Measurements from ENCODE around the gene R3HDM4. TPM values are rescaled to one million over a fixed set of nuclear protein-coding genes. Genes with fewer than 3 reads are reported as not detected.

Gene R3HDM4
- polyA plus RNA-seq, 2 donors, result 66.1 to 84.8 TPM

DNA sequence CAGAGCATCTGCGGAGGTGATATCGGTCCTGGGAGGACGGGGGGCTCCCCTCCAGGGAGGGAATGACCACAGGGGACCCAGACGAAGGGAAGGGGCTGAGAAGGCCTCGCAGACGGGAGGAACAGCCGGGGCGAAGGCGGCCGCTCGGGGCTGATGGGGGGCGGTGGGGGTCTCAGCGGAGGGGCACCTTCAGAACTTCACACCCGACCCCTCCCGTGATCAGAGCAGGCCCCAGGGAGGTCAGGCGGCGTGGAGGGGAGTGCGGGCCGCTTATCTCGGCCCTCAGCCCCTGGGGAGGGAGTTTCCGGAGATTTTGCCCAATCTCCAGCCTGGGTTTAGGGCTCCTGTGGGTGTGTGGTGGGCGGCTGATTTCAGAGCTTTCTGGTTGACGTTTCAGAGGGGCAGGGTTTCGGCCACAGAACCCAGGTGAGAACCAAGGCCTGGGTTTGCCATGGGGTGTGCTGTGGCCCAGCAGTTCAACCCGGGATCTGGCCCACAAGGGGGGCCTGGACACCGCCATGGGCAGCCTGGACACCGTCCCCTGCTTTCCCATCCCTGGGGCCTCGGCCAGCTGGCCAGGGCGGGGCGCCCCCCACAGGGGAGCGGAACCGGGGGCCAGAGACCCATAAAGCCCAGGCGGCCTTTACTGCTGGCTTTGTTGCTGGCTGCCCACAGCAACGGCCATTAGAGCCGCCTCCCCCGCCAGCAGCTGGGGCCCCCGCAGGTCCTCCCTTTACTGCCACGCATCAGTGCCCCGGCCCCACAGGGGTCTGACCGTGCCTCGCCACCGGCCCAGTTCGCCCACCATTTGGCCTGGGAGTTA, 41.9 kb upstream of the R3HDM4 start:
- H3K27me3 ChIP-seq (ENCODE audit: control insufficient read depth in 1 of 2, insufficient read depth in 2 of 2, low read length in 2 of 2), result no peaks in the 10 kb centered on the region
- 88 to 90% methylated on average over 41 to 43 of the region's 43 CpGs for WGBS, 2 donors
- H3K9me3 ChIP-seq (ENCODE audit: control insufficient read depth in 2 of 2, insufficient read depth in 1 of 2, low read depth in 1 of 2, low read length in 1 of 2), result no peaks in the 10 kb centered on the region
- peaks cover 0 to 4% of the 10 kb centered on the region in 2 donors for H3K36me3 ChIP-seq (ENCODE audit: control insufficient read depth in 2 of 2, insufficient read depth in 2 of 2, low read length in 1 of 2)
- H3K27ac ChIP-seq (ENCODE audit: low read depth in 2 of 2, low read length in 1 of 2), result no peak overlapping the region
- peaks cover 0 to 8% of the 10 kb centered on the region in 2 donors for H3K4me1 ChIP-seq (ENCODE audit: control insufficient read depth in 2 of 2, insufficient read depth in 2 of 2, low read length in 1 of 2)
- H3K4me3 ChIP-seq (ENCODE audit: low read depth in 1 of 2, low read length in 2 of 2), result no peak overlapping the region

DNA sequence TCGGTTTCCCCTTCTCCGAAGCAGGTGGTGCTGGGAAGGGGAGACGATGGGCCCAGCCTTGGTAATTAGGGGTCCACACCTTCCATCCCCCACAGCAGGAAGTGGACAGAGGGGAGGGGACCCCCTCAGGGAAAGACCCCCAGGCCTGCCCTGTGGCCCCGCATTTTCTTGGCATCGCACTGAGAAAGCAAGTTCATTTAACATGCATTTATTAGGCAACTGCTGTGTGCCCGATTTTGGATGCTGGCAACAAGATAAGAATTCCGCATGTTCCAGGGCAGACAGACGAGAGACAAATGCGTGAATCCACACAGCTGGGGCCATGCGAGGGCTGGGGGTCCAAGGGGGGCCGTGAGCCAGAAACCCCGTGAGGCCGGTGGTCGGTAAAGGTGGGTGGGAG, 41.3 kb upstream of the R3HDM4 start:
- Histone ChIP-seq H3K27ac (ENCODE audit: low read depth in 2 of 2, low read length in 1 of 2) (no peak overlapping the region), H3K27me3 (ENCODE audit: control insufficient read depth in 1 of 2, insufficient read depth in 2 of 2, low read length in 2 of 2) (no peaks in the 10 kb centered on the region), H3K9me3 (ENCODE audit: control insufficient read depth in 2 of 2, insufficient read depth in 1 of 2, low read depth in 1 of 2, low read length in 1 of 2) (no peaks in the 10 kb centered on the region), H3K36me3 (ENCODE audit: control insufficient read depth in 2 of 2, insufficient read depth in 2 of 2, low read length in 1 of 2) (no peaks in the 10 kb centered on the region), H3K4me1 (ENCODE audit: control insufficient read depth in 2 of 2, insufficient read depth in 2 of 2, low read length in 1 of 2) (peaks cover 0 to 8% of the 10 kb centered on the region in 2 donors), H3K4me3 (ENCODE audit: low read depth in 1 of 2, low read length in 2 of 2) (no peak overlapping the region)
- WGBS, 2 donors, result 81 to 85% methylated on average over 14 of the region's 14 CpGs

DNA sequence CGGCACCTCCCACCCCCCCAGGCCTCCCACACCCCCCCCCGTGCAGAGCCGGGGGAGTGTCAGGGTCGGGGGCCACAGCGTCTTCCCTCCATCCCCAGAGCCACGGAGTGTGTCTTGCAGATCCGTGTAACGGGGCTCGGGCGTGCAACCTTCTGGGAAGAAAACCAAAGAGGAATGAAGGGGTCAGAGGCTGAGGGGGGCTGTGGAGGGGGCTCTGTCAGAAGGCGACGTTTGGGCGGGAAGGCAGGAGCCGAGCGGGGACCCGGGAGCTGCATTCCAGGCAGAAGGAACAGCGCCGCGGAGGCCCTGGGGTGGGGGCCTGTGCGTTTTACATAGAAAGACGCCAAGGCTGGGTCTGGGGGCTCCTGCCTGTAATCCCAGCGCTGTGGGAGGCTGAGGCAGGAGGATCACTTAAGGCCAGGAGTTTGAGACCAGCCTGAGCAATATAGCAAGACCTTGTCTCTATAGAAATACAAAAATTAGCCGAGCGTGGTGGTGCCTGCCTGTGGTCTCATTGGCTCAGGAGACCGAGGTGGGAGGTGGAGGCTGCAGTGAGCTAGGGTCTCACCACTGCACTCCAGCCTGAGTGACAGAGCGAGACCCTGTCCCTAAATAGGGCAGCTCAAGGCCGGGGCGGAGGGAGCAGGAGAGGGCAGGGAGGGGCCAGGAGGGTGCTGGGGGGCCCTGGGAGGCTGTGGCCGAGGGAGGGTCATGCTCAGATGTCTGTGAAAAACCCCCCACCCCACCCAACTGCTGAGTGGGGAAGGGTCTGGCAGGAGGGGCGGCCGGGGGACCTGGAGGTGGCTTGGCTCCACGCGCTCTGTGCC, 40.6 kb upstream of the R3HDM4 start:
- Histone ChIP-seq H3K27me3 (ENCODE audit: control insufficient read depth in 1 of 2, insufficient read depth in 2 of 2, low read length in 2 of 2) (no peaks in the 10 kb centered on the region), H3K4me1 (ENCODE audit: control insufficient read depth in 2 of 2, insufficient read depth in 2 of 2, low read length in 1 of 2) (peaks cover 0 to 8% of the 10 kb centered on the region in 2 donors), H3K36me3 (ENCODE audit: control insufficient read depth in 2 of 2, insufficient read depth in 2 of 2, low read length in 1 of 2) (no peaks in the 10 kb centered on the region), H3K4me3 (ENCODE audit: low read depth in 1 of 2, low read length in 2 of 2) (no peak overlapping the region), H3K27ac (ENCODE audit: low read depth in 2 of 2, low read length in 1 of 2) (no peak overlapping the region), H3K9me3 (ENCODE audit: control insufficient read depth in 2 of 2, insufficient read depth in 1 of 2, low read depth in 1 of 2, low read length in 1 of 2) (no peaks in the 10 kb centered on the region)
- 51 to 54% methylated on average over 33 of the region's 33 CpGs for WGBS, 2 donors

DNA sequence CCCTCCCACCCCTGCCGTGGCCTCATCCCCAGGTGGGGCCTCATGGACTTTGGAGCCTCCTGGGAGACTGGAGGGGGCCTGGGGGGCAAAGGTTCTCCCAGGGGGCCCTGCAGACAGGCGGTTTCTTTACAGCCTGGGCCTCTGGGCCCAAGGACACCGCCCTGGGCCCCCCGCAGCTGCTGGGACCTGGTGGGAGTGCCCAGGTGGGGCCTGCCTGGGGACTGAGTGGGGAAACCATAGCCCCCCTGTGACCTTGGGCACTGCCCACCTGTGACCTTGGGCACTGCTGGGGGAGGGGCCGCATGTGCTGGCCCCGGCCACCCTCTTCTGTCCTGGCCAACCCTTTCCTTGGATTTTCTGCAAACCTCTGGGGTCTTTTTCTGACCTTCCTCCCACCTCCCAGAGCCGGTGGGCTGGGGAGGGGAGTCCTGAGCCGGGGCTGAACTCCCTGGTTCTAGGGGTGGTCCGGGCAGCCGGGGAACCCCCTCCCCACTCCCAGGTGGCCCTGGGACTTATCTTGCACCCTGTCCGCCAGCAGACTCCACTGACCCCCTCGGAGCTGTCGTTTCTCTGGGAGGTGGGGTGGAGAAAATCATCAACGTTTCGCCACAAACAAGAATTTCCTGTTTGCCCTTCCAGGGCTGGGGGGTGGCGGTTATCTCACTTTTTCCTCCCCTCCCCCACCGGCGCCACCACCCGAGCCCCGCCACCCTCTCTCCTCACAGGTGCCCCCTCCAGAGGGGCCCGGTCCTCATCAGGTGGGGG, 39.8 kb upstream of the R3HDM4 start:
- Histone ChIP-seq H3K9me3 (ENCODE audit: control insufficient read depth in 2 of 2, insufficient read depth in 1 of 2, low read depth in 1 of 2, low read length in 1 of 2) (no peaks in the 10 kb centered on the region), H3K4me3 (ENCODE audit: low read depth in 1 of 2, low read length in 2 of 2) (no peak overlapping the region)

DNA sequence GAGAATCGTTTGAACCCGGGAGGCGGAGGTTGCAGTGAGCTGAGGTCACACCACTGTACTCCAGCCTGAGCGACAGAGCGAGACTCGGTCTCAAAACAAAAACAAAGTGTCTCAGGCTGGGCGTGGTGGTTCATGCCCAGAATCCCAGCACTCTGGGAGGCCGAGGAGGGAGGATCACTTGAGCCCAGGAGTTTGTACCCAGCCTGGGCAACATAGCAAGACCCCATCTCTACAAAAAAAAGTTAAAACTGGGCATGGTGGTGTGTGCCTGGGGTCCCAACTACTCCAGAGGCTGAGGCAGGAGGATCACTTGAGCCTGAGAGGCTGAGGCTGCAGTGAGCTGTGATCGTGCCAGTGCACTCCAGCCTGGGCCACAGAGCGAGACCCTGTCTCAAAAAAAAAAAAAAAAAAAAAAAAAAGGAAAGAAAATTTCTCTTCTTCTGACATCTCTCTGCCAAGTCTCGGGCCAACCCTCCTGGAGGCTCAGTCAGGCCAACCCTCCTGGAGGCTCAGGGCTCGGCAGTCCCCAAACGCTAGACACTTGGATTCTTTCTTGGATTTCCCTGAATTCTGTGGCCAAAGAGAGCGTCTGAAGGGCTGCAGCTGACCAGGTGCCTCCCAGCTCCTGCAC, 39.1 kb upstream of the R3HDM4 start:
- 73 to 83% methylated on average over 14 of the region's 14 CpGs for WGBS, 2 donors
- peaks cover 0 to 8% of the 10 kb centered on the region in 2 donors for H3K4me1 ChIP-seq (ENCODE audit: control insufficient read depth in 2 of 2, insufficient read depth in 2 of 2, low read length in 1 of 2)
- no peaks in the 10 kb centered on the region for H3K27me3 ChIP-seq (ENCODE audit: control insufficient read depth in 1 of 2, insufficient read depth in 2 of 2, low read length in 2 of 2)
- no peak overlapping the region for H3K4me3 ChIP-seq (ENCODE audit: low read depth in 1 of 2, low read length in 2 of 2)
- H3K36me3 ChIP-seq (ENCODE audit: control insufficient read depth in 2 of 2, insufficient read depth in 2 of 2, low read length in 1 of 2), result no peaks in the 10 kb centered on the region
- H3K27ac ChIP-seq (ENCODE audit: low read depth in 2 of 2, low read length in 1 of 2), result no peak overlapping the region
- no peaks in the 10 kb centered on the region for H3K9me3 ChIP-seq (ENCODE audit: control insufficient read depth in 2 of 2, insufficient read depth in 1 of 2, low read depth in 1 of 2, low read length in 1 of 2)

More for the DNA sequence above, 39.8 kb upstream of the R3HDM4 start:
- no peaks in the 10 kb centered on the region for H3K36me3 ChIP-seq (ENCODE audit: control insufficient read depth in 2 of 2, insufficient read depth in 2 of 2, low read length in 1 of 2)
- H3K27me3 ChIP-seq (ENCODE audit: control insufficient read depth in 1 of 2, insufficient read depth in 2 of 2, low read length in 2 of 2), result no peaks in the 10 kb centered on the region
- H3K27ac ChIP-seq (ENCODE audit: low read depth in 2 of 2, low read length in 1 of 2), result no peak overlapping the region
- peaks cover 0 to 8% of the 10 kb centered on the region in 2 donors for H3K4me1 ChIP-seq (ENCODE audit: control insufficient read depth in 2 of 2, insufficient read depth in 2 of 2, low read length in 1 of 2)
- 26 to 32% methylated on average over 20 to 21 of the region's 21 CpGs for WGBS, 2 donors

DNA sequence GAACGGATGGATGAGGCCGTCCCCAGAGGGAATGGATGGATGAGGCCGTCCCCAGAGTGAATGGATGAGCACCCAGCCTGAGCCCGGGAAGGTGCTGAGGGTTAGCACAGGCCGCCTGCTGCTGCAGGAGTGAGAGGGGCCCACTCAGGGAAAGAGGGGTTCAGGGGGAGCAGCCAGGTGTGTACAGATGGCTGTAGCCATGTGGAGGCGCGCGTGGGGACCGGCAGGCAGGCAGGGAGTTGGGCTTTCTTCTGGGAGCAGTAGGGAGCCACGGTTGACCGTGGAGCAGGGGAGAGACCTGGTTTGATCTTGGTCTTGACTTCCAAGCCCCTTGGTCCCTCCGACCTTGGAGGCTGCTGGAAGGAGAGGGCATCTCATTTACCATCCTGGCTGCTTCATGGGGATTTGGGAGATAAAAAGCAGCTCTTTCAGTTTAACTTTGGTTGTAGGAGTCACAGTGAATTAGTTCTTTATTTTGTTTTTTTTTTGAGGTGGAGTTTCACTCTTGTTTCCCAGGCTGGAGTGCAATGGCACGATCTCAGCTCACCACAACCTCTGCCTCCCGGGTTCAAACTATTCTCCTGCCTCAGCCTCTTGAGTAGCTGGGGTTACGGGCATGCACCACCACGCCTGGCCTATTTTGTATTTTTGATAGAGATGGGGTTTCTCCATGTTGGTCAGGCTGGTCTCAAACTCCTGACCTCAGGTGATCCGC, 37.5 kb upstream of the R3HDM4 start:
- H3K27me3 ChIP-seq (ENCODE audit: control insufficient read depth in 1 of 2, insufficient read depth in 2 of 2, low read length in 2 of 2), result no peaks in the 10 kb centered on the region
- no peak overlapping the region for H3K4me3 ChIP-seq (ENCODE audit: low read depth in 1 of 2, low read length in 2 of 2)
- peaks cover 0 to 8% of the 10 kb centered on the region in 2 donors for H3K4me1 ChIP-seq (ENCODE audit: control insufficient read depth in 2 of 2, insufficient read depth in 2 of 2, low read length in 1 of 2)
- no peaks in the 10 kb centered on the region for H3K9me3 ChIP-seq (ENCODE audit: control insufficient read depth in 2 of 2, insufficient read depth in 1 of 2, low read depth in 1 of 2, low read length in 1 of 2)
- H3K27ac ChIP-seq (ENCODE audit: low read depth in 2 of 2, low read length in 1 of 2), result no peak overlapping the region
- 85 to 87% methylated on average over 17 of the region's 17 CpGs for WGBS, 2 donors
- H3K36me3 ChIP-seq (ENCODE audit: control insufficient read depth in 2 of 2, insufficient read depth in 2 of 2, low read length in 1 of 2), result no peaks in the 10 kb centered on the region

DNA sequence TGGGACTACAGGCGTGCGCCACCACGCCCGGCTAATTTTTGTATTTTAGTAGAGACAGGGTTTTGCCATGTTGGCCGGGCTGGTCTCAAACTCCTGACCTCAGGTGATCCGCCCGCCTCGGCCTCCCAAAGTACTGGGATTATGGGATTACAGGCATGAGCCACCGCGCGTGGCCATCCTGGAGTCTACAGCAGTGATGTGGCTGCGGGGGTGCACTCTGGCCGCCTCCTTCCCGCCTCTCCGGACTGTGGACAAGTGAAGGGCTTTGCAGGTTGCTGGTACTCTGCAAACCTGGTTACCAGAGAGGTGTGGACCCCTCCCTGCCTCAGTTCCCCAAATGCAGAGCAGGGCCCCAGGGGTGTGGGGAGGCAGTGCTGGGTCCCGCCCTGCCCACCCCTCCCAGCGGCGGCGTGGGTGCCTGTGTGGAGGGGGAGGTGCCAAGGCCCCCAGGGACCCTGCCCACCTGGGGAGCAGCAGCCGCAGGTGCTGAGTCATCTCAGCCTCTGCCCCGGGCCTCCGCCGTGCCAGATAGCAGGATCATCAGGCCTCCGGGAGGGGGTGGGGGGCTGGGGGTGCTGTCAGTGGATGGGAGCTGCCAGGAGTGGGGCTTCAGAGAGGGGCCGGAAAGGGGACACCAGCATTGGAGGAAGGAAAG, 36.0 kb upstream of the R3HDM4 start:
- no peaks in the 10 kb centered on the region for H3K9me3 ChIP-seq (ENCODE audit: control insufficient read depth in 2 of 2, insufficient read depth in 1 of 2, low read depth in 1 of 2, low read length in 1 of 2)
- no peaks in the 10 kb centered on the region for H3K36me3 ChIP-seq (ENCODE audit: control insufficient read depth in 2 of 2, insufficient read depth in 2 of 2, low read length in 1 of 2)
- 85 to 89% methylated on average over 22 to 25 of the region's 25 CpGs for WGBS, 2 donors
- no peaks in the 10 kb centered on the region for H3K27me3 ChIP-seq (ENCODE audit: control insufficient read depth in 1 of 2, insufficient read depth in 2 of 2, low read length in 2 of 2)
- H3K4me1 ChIP-seq (ENCODE audit: control insufficient read depth in 2 of 2, insufficient read depth in 2 of 2, low read length in 1 of 2), result peaks cover 0 to 8% of the 10 kb centered on the region in 2 donors
- no peak overlapping the region for H3K4me3 ChIP-seq (ENCODE audit: low read depth in 1 of 2, low read length in 2 of 2)
- H3K27ac ChIP-seq (ENCODE audit: low read depth in 2 of 2, low read length in 1 of 2), result no peak overlapping the region

DNA sequence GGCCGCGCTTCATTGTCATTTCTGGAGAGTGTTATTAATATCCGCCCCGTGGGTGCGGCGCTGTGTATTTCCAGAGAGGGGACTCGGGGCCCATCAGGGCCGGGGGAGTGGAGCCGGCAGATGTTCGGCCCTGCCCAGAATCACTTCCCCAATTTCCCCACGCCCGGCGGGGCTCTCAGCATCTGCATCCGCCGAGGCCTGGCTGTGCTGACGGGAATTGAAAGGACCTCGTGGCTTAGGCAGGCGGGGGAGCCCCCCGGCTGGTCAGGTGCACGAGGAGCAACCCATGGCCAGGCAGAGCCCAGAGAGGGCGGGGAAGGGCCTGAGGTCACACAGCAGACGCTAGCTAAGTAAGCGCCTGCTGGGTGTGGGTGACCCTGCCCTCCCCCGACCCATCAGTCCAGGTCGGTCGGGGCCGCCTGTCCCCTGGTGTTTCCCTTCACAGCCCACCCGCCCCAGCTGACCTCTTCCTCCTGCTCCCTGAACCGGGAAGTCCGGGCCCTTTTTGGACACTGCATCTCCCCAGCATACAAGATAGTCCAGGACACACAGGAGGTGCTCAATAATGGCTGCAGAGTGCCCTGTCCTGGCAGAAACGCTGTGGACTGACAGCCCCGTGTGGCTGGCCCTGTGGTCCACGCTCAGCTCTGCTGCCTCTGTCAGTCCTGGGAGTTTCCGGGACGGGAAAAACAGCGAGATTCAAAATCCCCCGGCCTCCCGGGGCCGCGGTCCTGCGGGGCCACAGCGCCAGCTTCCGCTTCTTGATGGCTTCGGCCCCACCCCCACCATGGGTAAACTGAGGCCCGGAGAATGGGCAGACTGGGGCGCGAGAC, 34.9 kb upstream of the R3HDM4 start:
- Histone ChIP-seq H3K4me1 (ENCODE audit: control insufficient read depth in 2 of 2, insufficient read depth in 2 of 2, low read length in 1 of 2) (peaks cover 0 to 2% of the 10 kb centered on the region in 2 donors), H3K27me3 (ENCODE audit: control insufficient read depth in 1 of 2, insufficient read depth in 2 of 2, low read length in 2 of 2) (no peaks in the 10 kb centered on the region), H3K36me3 (ENCODE audit: control insufficient read depth in 2 of 2, insufficient read depth in 2 of 2, low read length in 1 of 2) (peaks cover 0 to 1% of the 10 kb centered on the region in 2 donors), H3K4me3 (ENCODE audit: low read depth in 1 of 2, low read length in 2 of 2) (no peak overlapping the region), H3K9me3 (ENCODE audit: control insufficient read depth in 2 of 2, insufficient read depth in 1 of 2, low read depth in 1 of 2, low read length in 1 of 2) (no peaks in the 10 kb centered on the region), H3K27ac (ENCODE audit: low read depth in 2 of 2, low read length in 1 of 2) (no peak overlapping the region)
- WGBS, 2 donors, result 84 to 86% methylated on average over 47 of the region's 47 CpGs

All from esophagus (tissue), 2 donors.